ENCODE measurements around the gene MITF.

MITF gene

GRCh38 chr3:69987833-69988232, 248.6 kb downstream of the MITF start:
- Histone ChIP-seq H3K9me3 (ENCODE audit: control insufficient read depth in 2 of 2, low read length in 2 of 2) (no peaks in the 10 kb centered on the region), H3K36me3 (ENCODE audit: control insufficient read depth in 2 of 2, insufficient read depth in 2 of 2, low read length in 2 of 2) (no peaks in the 10 kb centered on the region), H3K9ac (ENCODE audit: low read length in 2 of 2) (no peak overlapping the region), H3K4me1 (ENCODE audit: control insufficient read depth, insufficient read depth, low read length) (no peaks in the 10 kb centered on the region), H3K27me3 (ENCODE audit: control insufficient read depth in 1 of 2, insufficient read depth in 2 of 2, low read length in 2 of 2) (no peaks in the 10 kb centered on the region), H3K27ac (ENCODE audit: low read length) (no peak overlapping the region), H3K4me3 (ENCODE audit: low read length in 2 of 2) (no peak overlapping the region)

- Histone ChIP-seq H3K27ac (ENCODE audit: low read length) (no peak overlapping the region), H3K36me3 (ENCODE audit: control insufficient read depth in 2 of 2, insufficient read depth in 2 of 2, low read length in 2 of 2) (no peaks in the 10 kb centered on the region), H3K4me1 (ENCODE audit: control insufficient read depth, insufficient read depth, low read length) (no peaks in the 10 kb centered on the region), H3K4me3 (ENCODE audit: low read length in 2 of 2) (no peak overlapping the region), H3K27me3 (ENCODE audit: control insufficient read depth in 1 of 2, insufficient read depth in 2 of 2, low read length in 2 of 2) (no peaks in the 10 kb centered on the region), H3K9me3 (ENCODE audit: control insufficient read depth in 2 of 2, low read length in 2 of 2) (no peaks in the 10 kb centered on the region), H3K9ac (ENCODE audit: low read length in 2 of 2) (no peak overlapping the region)
Observed at GRCh38 chr3:69993757-69994156, 254.5 kb downstream of the MITF start.

GRCh38 chr3:69994919-69995318, 255.7 kb downstream of the MITF start:
- Histone ChIP-seq H3K36me3 (ENCODE audit: control insufficient read depth in 2 of 2, insufficient read depth in 2 of 2, low read length in 2 of 2) (no peaks in the 10 kb centered on the region), H3K9me3 (ENCODE audit: control insufficient read depth in 2 of 2, low read length in 2 of 2) (no peaks in the 10 kb centered on the region), H3K27ac (ENCODE audit: low read length) (no peak overlapping the region), H3K9ac (ENCODE audit: low read length in 2 of 2) (no peak overlapping the region), H3K4me3 (ENCODE audit: low read length in 2 of 2) (no peak overlapping the region), H3K27me3 (ENCODE audit: control insufficient read depth in 1 of 2, insufficient read depth in 2 of 2, low read length in 2 of 2) (no peaks in the 10 kb centered on the region), H3K4me1 (ENCODE audit: control insufficient read depth, insufficient read depth, low read length) (peaks cover 3% of the 10 kb centered on the region)

GRCh38 chr3:69997631-69998307, 258.5 kb downstream of the MITF start:
- Histone ChIP-seq H3K4me3 (ENCODE audit: low read length in 2 of 2) (no peak overlapping the region), H3K9me3 (ENCODE audit: control insufficient read depth in 2 of 2, low read length in 2 of 2) (no peaks in the 10 kb centered on the region), H3K4me1 (ENCODE audit: control insufficient read depth, insufficient read depth, low read length) (peaks cover 7% of the 10 kb centered on the region), H3K27ac (ENCODE audit: low read length) (no peak overlapping the region), H3K9ac (ENCODE audit: low read length in 2 of 2) (no peak overlapping the region), H3K36me3 (ENCODE audit: control insufficient read depth in 2 of 2, insufficient read depth in 2 of 2, low read length in 2 of 2) (no peaks in the 10 kb centered on the region), H3K27me3 (ENCODE audit: control insufficient read depth in 1 of 2, insufficient read depth in 2 of 2, low read length in 2 of 2) (no peaks in the 10 kb centered on the region)

- no peaks in the 10 kb centered on the region for H3K9me3 ChIP-seq (ENCODE audit: control insufficient read depth in 2 of 2, low read length in 2 of 2)
- H3K27ac ChIP-seq (ENCODE audit: low read length), result peak overlapping the region; percentile 69
- H3K36me3 ChIP-seq (ENCODE audit: control insufficient read depth in 2 of 2, insufficient read depth in 2 of 2, low read length in 2 of 2), result no peaks in the 10 kb centered on the region
- H3K9ac ChIP-seq (ENCODE audit: low read length in 2 of 2), result peak overlapping the region; percentile 54 to 58
- peaks cover 7% of the 10 kb centered on the region for H3K4me1 ChIP-seq (ENCODE audit: control insufficient read depth, insufficient read depth, low read length)
- peak overlapping the region; percentile 36 to 58 for H3K4me3 ChIP-seq (ENCODE audit: low read length in 2 of 2)
- no peaks in the 10 kb centered on the region for H3K27me3 ChIP-seq (ENCODE audit: control insufficient read depth in 1 of 2, insufficient read depth in 2 of 2, low read length in 2 of 2)
Observed at GRCh38 chr3:69998759-69999139, 259.5 kb downstream of the MITF start.

- peak within 1 kb of the TSS; percentile 69 for H3K27ac ChIP-seq (ENCODE audit: low read length)
- no peaks in the 10 kb centered on the region for H3K27me3 ChIP-seq (ENCODE audit: control insufficient read depth in 1 of 2, insufficient read depth in 2 of 2, low read length in 2 of 2)
- peak within 1 kb of the TSS; percentile 54 to 58 for H3K9ac ChIP-seq (ENCODE audit: low read length in 2 of 2)
- peak within 1 kb of the TSS; percentile 36 to 58 for H3K4me3 ChIP-seq (ENCODE audit: low read length in 2 of 2)
- no peaks in the 10 kb centered on the region for H3K9me3 ChIP-seq (ENCODE audit: control insufficient read depth in 2 of 2, low read length in 2 of 2)
- H3K4me1 ChIP-seq (ENCODE audit: control insufficient read depth, insufficient read depth, low read length), result peaks cover 7% of the 10 kb centered on the region
- no peaks in the 10 kb centered on the region for H3K36me3 ChIP-seq (ENCODE audit: control insufficient read depth in 2 of 2, insufficient read depth in 2 of 2, low read length in 2 of 2)
Observed at GRCh38 chr3:69999140-70000027, 260.1 kb downstream of the MITF start, which contains the start of gene SAMMSON. SAMMSON (plus strand) TSS chr3:69999733.

GRCh38 chr3:70000028-70000410, 260.8 kb downstream of the MITF start:
- no peak overlapping the region for H3K27ac ChIP-seq (ENCODE audit: low read length)

GRCh38 chr3:70000563-70001081, 261.4 kb downstream of the MITF start:
- H3K9ac ChIP-seq (ENCODE audit: low read length in 2 of 2), result no peak overlapping the region
- H3K9me3 ChIP-seq (ENCODE audit: control insufficient read depth in 2 of 2, low read length in 2 of 2), result no peaks in the 10 kb centered on the region
- no peaks in the 10 kb centered on the region for H3K36me3 ChIP-seq (ENCODE audit: control insufficient read depth in 2 of 2, insufficient read depth in 2 of 2, low read length in 2 of 2)
- peaks cover 7% of the 10 kb centered on the region for H3K4me1 ChIP-seq (ENCODE audit: control insufficient read depth, insufficient read depth, low read length)
- no peaks in the 10 kb centered on the region for H3K27me3 ChIP-seq (ENCODE audit: control insufficient read depth in 1 of 2, insufficient read depth in 2 of 2, low read length in 2 of 2)
- H3K4me3 ChIP-seq (ENCODE audit: low read length in 2 of 2), result no peak overlapping the region
- no peak overlapping the region for H3K27ac ChIP-seq (ENCODE audit: low read length)

More at GRCh38 chr3:70000028-70000410, 260.8 kb downstream of the MITF start:
- Histone ChIP-seq H3K4me1 (ENCODE audit: control insufficient read depth, insufficient read depth, low read length) (peaks cover 7% of the 10 kb centered on the region), H3K4me3 (ENCODE audit: low read length in 2 of 2) (no peak overlapping the region), H3K9me3 (ENCODE audit: control insufficient read depth in 2 of 2, low read length in 2 of 2) (no peaks in the 10 kb centered on the region), H3K9ac (ENCODE audit: low read length in 2 of 2) (no peak overlapping the region), H3K36me3 (ENCODE audit: control insufficient read depth in 2 of 2, insufficient read depth in 2 of 2, low read length in 2 of 2) (no peaks in the 10 kb centered on the region), H3K27me3 (ENCODE audit: control insufficient read depth in 1 of 2, insufficient read depth in 2 of 2, low read length in 2 of 2) (no peaks in the 10 kb centered on the region)

- Histone ChIP-seq H3K36me3 (ENCODE audit: control insufficient read depth in 2 of 2, insufficient read depth in 2 of 2, low read length in 2 of 2) (no peaks in the 10 kb centered on the region), H3K9me3 (ENCODE audit: control insufficient read depth in 2 of 2, low read length in 2 of 2) (no peaks in the 10 kb centered on the region), H3K4me3 (ENCODE audit: low read length in 2 of 2) (no peak overlapping the region), H3K27me3 (ENCODE audit: control insufficient read depth in 1 of 2, insufficient read depth in 2 of 2, low read length in 2 of 2) (no peaks in the 10 kb centered on the region), H3K9ac (ENCODE audit: low read length in 2 of 2) (no peak overlapping the region), H3K4me1 (ENCODE audit: control insufficient read depth, insufficient read depth, low read length) (peaks cover 7% of the 10 kb centered on the region), H3K27ac (ENCODE audit: low read length) (no peak overlapping the region)
Observed at GRCh38 chr3:70003119-70003518, 263.9 kb downstream of the MITF start.

- Histone ChIP-seq H3K4me1 (ENCODE audit: control insufficient read depth, insufficient read depth, low read length) (no peaks in the 10 kb centered on the region), H3K9ac (ENCODE audit: low read length in 2 of 2) (no peak overlapping the region), H3K27me3 (ENCODE audit: control insufficient read depth in 1 of 2, insufficient read depth in 2 of 2, low read length in 2 of 2) (no peaks in the 10 kb centered on the region), H3K36me3 (ENCODE audit: control insufficient read depth in 2 of 2, insufficient read depth in 2 of 2, low read length in 2 of 2) (no peaks in the 10 kb centered on the region), H3K4me3 (ENCODE audit: low read length in 2 of 2) (no peak overlapping the region), H3K9me3 (ENCODE audit: control insufficient read depth in 2 of 2, low read length in 2 of 2) (no peaks in the 10 kb centered on the region), H3K27ac (ENCODE audit: low read length) (no peak overlapping the region)
Observed at GRCh38 chr3:70006089-70006488, 266.8 kb downstream of the MITF start.
